ENCODE data around the gene STAMBPL1. TPM values are rescaled to one million over a fixed set of nuclear protein-coding genes. Genes with fewer than 3 reads are reported as not detected.

The STAMBPL1 gene
- polyA plus RNA-seq, 6 donors from 2014 or later: 3.4 to 7.6 (median 5.0) TPM

GRCh38 chr10:88943778-88944177 is 63.7 kb downstream of the STAMBPL1 start:
- DNase-seq (no peak), ATAC-seq (ENCODE audit: low read depth in 2 of 2) (no peak)
- H3K27ac Mint-ChIP-seq: peak overlapping the region in 1 of 6 donors; percentile 76
- H3K27me3 Mint-ChIP-seq: no peaks in the 10 kb centered on the region
- H3K9me3 Mint-ChIP-seq: no peaks in the 10 kb centered on the region
- peaks cover 12 to 19% (median 13%) of the 10 kb centered on the region in 3 donors for H3K4me1 Mint-ChIP-seq
- H3K4me3 Mint-ChIP-seq: no peak overlapping the region
- H3K36me3 Mint-ChIP-seq: peaks cover 0 to 9% of the 10 kb centered on the region in 2 donors

GRCh38 chr10:88944813-88945212 is 64.8 kb downstream of the STAMBPL1 start:
- peak overlapping the region in 2 of 8 donors; percentile 7 to 32 for H3K4me3 Mint-ChIP-seq
- peak; percentile 24 for DNase-seq
- H3K27ac Mint-ChIP-seq: no peak overlapping the region
- peaks cover 12 to 19% (median 13%) of the 10 kb centered on the region in 3 donors for H3K4me1 Mint-ChIP-seq
- no peaks in the 10 kb centered on the region for H3K27me3 Mint-ChIP-seq
- H3K36me3 Mint-ChIP-seq: peaks cover 0 to 9% of the 10 kb centered on the region in 2 donors
- H3K9me3 Mint-ChIP-seq: no peaks in the 10 kb centered on the region
- peak; percentile 65 to 75 for ATAC-seq (ENCODE audit: low read depth in 2 of 2)

- Mint-ChIP-seq H3K27ac (no peak overlapping the region), H3K27me3 (no peaks in the 10 kb centered on the region), H3K4me1 (peaks cover 10 to 19% (median 12%) of the 10 kb centered on the region in 3 donors), H3K36me3 (peaks cover 0 to 6% of the 10 kb centered on the region in 2 donors), H3K4me3 (no peak overlapping the region), H3K9me3 (no peaks in the 10 kb centered on the region)
- no peak for ATAC-seq (ENCODE audit: low read depth in 2 of 2)
- no peak for DNase-seq
Measured at GRCh38 chr10:88946200-88946599, 66.2 kb downstream of the STAMBPL1 start.

GRCh38 chr10:88946965-88947590 is 67.0 kb downstream of the STAMBPL1 start:
- no peak for ATAC-seq (ENCODE audit: low read depth in 2 of 2)
- Mint-ChIP-seq H3K9me3 (no peaks in the 10 kb centered on the region), H3K36me3 (no peaks in the 10 kb centered on the region), H3K27ac (no peak overlapping the region), H3K4me1 (peaks cover 9 to 19% (median 12%) of the 10 kb centered on the region in 3 donors), H3K4me3 (no peak overlapping the region), H3K27me3 (no peaks in the 10 kb centered on the region)
- no peak for DNase-seq

DNA sequence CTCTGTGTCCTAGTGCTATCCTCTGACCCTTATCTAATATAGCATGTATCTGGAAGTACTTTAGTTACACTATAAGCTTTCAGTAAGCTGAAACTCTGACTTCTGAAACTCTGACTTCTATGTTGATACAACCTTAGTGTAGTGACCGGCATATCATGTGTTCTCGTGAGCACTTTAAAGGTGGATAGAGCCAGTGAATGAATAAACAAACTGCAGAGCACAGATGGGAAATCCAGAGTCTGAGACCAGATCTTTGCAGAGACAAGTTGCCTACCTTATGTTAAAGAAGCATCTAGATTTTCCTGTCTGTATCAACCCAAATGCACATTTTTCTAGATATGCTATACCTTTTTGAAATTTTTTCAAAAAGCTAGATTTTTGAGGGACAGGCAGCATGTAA is 69.0 kb downstream of the STAMBPL1 start:
- H3K36me3 Mint-ChIP-seq: peaks cover 4 to 12% of the 10 kb centered on the region in 2 donors
- peaks cover 2 to 8% (median 5%) of the 10 kb centered on the region in 7 donors for H3K9me3 Mint-ChIP-seq
- peaks cover 9 to 14% (median 12%) of the 10 kb centered on the region in 3 donors for H3K4me1 Mint-ChIP-seq
- H3K27ac Mint-ChIP-seq: no peak overlapping the region
- DNase-seq: no peak
- H3K4me3 Mint-ChIP-seq: no peak overlapping the region
- no peaks in the 10 kb centered on the region for H3K27me3 Mint-ChIP-seq
- ATAC-seq (ENCODE audit: low read depth in 2 of 2): no peak

GRCh38 chr10:88949912-88950837 is 70.1 kb downstream of the STAMBPL1 start:
- Mint-ChIP-seq H3K27me3 (no peaks in the 10 kb centered on the region), H3K4me3 (no peak overlapping the region), H3K27ac (no peak overlapping the region), H3K4me1 (peaks cover 3 to 4% (median 3%) of the 10 kb centered on the region in 3 donors), H3K9me3 (peaks cover 2 to 9% (median 5%) of the 10 kb centered on the region in 7 donors), H3K36me3 (peaks cover 4 to 12% of the 10 kb centered on the region in 2 donors)
- ATAC-seq (ENCODE audit: low read depth in 2 of 2) (no peak), DNase-seq (no peak)

DNA sequence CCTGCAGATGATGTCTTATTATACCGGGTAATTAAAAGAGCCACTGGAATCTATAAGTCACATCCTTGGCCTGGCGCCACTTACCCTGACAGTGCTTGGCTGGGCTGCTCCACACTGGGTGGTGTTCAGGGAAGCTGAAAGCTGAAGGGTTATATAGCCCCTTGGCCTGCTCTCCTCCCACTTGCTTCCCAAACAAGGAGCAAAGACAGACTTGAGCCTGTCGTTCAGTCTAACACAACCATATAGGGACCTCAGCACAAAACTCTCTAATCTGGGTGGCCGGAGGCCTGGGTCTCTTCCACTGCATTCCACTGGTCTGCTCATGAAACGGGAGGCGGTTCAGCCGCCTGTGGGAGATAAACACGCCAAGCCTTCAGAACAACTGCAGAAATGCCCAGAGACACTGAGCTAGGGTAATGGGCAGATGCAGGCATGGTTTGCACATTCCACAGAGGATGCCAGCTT is 72.6 kb downstream of the STAMBPL1 start, which contains the start of gene ACTA2:
TSS of gene ACTA2 (minus strand) at position 127 of the 465 bp plus-strand sequence. CDS start 3,843 bp downstream, outside the sequence.
- Mint-ChIP-seq H3K9me3 (peaks cover 2 to 9% (median 5%) of the 10 kb centered on the region in 7 donors), H3K36me3 (peaks cover 4 to 12% of the 10 kb centered on the region in 2 donors), H3K4me3 (no peak within 1 kb of the TSS), H3K27me3 (no peaks in the 10 kb centered on the region), H3K27ac (no peak within 1 kb of the TSS), H3K4me1 (no peaks in the 10 kb centered on the region)
- no peak for DNase-seq
- ATAC-seq (ENCODE audit: low read depth in 2 of 2): no peak

DNA sequence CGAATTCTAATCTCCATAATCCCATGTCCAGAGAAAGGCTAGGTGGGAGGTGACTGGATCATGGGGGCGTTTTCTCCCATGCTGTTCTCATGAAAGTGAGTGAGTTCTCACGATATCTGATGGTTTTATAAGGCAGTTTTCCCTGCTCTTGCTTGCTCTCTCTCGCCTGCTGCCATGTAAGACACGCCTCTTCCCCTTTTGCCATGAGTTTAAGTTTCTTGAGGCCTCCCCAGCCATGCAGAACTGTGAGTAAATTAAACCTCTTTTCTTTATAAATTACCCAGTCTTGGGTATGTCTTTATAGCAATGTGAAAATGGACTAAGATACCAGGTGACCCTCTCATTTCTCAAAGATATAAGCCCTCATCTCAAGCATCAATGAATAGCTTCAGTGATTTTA is 73.6 kb downstream of the STAMBPL1 start:
- H3K4me3 Mint-ChIP-seq: no peak overlapping the region
- DNase-seq (no peak), ATAC-seq (ENCODE audit: low read depth in 2 of 2) (no peak)
- no peaks in the 10 kb centered on the region for H3K4me1 Mint-ChIP-seq
- H3K27ac Mint-ChIP-seq: peak overlapping the region in 2 of 6 donors; percentile 43 to 60
- H3K27me3 Mint-ChIP-seq: no peaks in the 10 kb centered on the region
- H3K9me3 Mint-ChIP-seq: peaks cover 2 to 9% (median 5%) of the 10 kb centered on the region in 7 donors
- peaks cover 4 to 12% of the 10 kb centered on the region in 2 donors for H3K36me3 Mint-ChIP-seq

- DNase-seq (no peak), ATAC-seq (ENCODE audit: low read depth in 2 of 2) (no peak)
- H3K9me3 Mint-ChIP-seq: peaks cover 2 to 9% (median 5%) of the 10 kb centered on the region in 7 donors
- H3K36me3 Mint-ChIP-seq: peaks cover 4 to 12% of the 10 kb centered on the region in 2 donors
- peak overlapping the region in 1 of 6 donors; percentile 21 for H3K27ac Mint-ChIP-seq
- H3K4me3 Mint-ChIP-seq: no peak overlapping the region
- no peaks in the 10 kb centered on the region for H3K4me1 Mint-ChIP-seq
- H3K27me3 Mint-ChIP-seq: no peaks in the 10 kb centered on the region
Measured at GRCh38 chr10:88954458-88955083, 74.5 kb downstream of the STAMBPL1 start.

DNA sequence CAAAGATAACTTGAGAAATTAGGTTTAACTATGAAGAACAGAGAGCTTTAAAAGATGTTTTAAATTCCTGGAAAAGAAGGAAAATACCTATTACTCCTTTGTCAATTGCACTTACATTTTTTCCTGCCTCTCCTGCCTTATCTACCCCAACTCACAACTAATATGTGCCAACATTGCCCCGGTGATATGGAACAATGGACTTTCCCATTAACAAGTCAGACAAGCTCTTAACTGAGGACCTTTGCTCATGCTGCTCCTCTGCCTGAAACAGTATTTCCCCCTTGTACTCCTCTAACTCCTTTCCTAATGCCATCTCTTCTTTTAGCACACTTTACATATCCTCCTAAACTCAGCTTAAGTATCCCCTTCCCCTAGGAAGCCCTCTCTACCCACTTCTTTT is 77.3 kb downstream of the STAMBPL1 start:
- H3K27ac Mint-ChIP-seq: no peak overlapping the region
- H3K27me3 Mint-ChIP-seq: no peaks in the 10 kb centered on the region
- no peak overlapping the region for H3K4me3 Mint-ChIP-seq
- peaks cover 4 to 12% of the 10 kb centered on the region in 2 donors for H3K36me3 Mint-ChIP-seq
- DNase-seq (no peak), ATAC-seq (ENCODE audit: low read depth in 2 of 2) (no peak)
- H3K9me3 Mint-ChIP-seq: peaks cover 2 to 9% (median 5%) of the 10 kb centered on the region in 7 donors
- no peaks in the 10 kb centered on the region for H3K4me1 Mint-ChIP-seq

- ATAC-seq (ENCODE audit: low read depth in 2 of 2) (no peak), DNase-seq (no peak)
- Mint-ChIP-seq H3K9me3 (peaks cover 0 to 7% (median 3%) of the 10 kb centered on the region in 7 donors), H3K27ac (no peak overlapping the region), H3K4me1 (no peaks in the 10 kb centered on the region), H3K36me3 (peaks cover 2 to 3% of the 10 kb centered on the region in 2 donors), H3K27me3 (no peaks in the 10 kb centered on the region), H3K4me3 (no peak overlapping the region)
Measured at GRCh38 chr10:88958721-88959120, 78.7 kb downstream of the STAMBPL1 start.

DNA sequence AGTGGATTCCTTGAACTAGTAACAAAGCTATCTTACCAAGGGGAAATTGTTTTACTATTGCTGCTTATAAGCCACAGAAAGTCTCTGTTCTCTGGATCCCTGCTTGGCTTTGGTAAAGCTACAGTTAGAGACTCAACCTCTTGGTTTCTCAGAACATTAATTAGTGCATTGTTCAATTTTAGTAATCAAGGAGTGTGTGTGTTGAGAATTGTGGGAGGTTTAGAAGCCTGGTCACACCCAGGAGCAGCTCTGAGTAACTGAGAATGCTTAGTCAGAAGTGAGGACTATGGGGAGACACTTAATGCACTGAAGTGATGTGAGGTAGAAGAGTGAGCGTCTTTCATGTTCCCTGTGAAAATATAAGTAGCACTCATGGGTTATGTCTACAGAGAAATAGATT is 80.8 kb downstream of the STAMBPL1 start:
- Mint-ChIP-seq H3K27ac (no peak overlapping the region), H3K9me3 (no peaks in the 10 kb centered on the region), H3K27me3 (no peaks in the 10 kb centered on the region), H3K4me1 (no peaks in the 10 kb centered on the region), H3K36me3 (no peaks in the 10 kb centered on the region), H3K4me3 (no peak overlapping the region)
- DNase-seq (no peak), ATAC-seq (ENCODE audit: low read depth in 2 of 2) (no peak)

DNA sequence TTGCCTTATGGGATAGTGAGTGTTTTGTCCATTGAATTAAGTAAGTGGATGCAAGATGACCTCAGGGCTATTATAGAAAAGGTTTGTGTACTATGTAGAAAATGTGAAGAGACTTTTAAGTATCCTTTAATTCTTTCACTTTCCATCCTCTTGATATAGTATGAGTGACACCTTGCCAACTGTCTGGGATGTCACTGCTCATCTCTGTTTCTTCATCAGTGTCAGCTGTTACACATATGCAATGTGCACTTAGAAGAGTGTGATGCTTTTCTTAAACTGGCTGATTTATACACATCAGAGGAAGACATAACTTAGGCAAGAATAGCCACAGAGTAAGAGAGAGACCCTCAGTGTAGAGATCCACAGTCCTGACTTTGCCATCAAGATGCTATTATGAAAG is 81.2 kb downstream of the STAMBPL1 start:
- ATAC-seq (ENCODE audit: low read depth in 2 of 2) (no peak), DNase-seq (no peak)
- Mint-ChIP-seq H3K4me1 (no peaks in the 10 kb centered on the region), H3K4me3 (no peak overlapping the region), H3K36me3 (no peaks in the 10 kb centered on the region), H3K27me3 (no peaks in the 10 kb centered on the region), H3K27ac (no peak overlapping the region), H3K9me3 (no peaks in the 10 kb centered on the region)

All from naive B cell (primary cell).